HepG2 (cell line): ENCODE measurements around the gene AKR7A3. TPM values are rescaled to one million over a fixed set of nuclear protein-coding genes. Genes with fewer than 3 reads are reported as not detected.
A peak's percentile ranks its signal among the peaks of the same experiment; 100 is the strongest.
"Not testable (repeated sequence)": the region's sequence is repeated elsewhere in the genome, so short reads cannot be mapped to it uniquely, and the experiment has no call there.

Experiments used
- ATAC-seq: fragments of 200-7000 bp; cut with Tn5 transposase; 3 replicates; pipeline ENCODE4 v1.9.1; 2020; ENCODE audit warnings: mild to moderate bottlenecking, moderate library complexity
- BruUV-seq: library from RNA; stranded (reverse); fragments of 400-500 nt; replicated peaks from 2 replicates; lab custom pipeline; 2021; lab: Mats Ljungman, UMichigan
- CTCF ChIA-PET: fragments of 300-600 bp; formaldehyde crosslinking; extraction: SDS; loops from one replicate; lab custom pipeline; 2021; ENCODE audit warnings: low total read pairs, inconsistent platforms, low intra/inter-chr PET ratio; lab: Yijun Ruan, JAX
- POLR2A ChIA-PET: fragments of 350-600 bp; sonication (Branson Sonifier 250); formaldehyde crosslinking; loops from one replicate; lab custom pipeline; 2020; ENCODE audit warnings: antibody characterized with exemption, inconsistent platforms; lab: Yijun Ruan, JAX
- DNase-seq: peaks from one replicate; pipeline ENCODE4 v3.0.0-alpha.2; 2015; ENCODE audit warnings: low spot score
- FAIRE-seq: peaks from 3 replicates; lab custom pipeline; 2011; peaks lifted over from hg19 to GRCh38; lab: Jason Lieb, UNC
- H2AFZ ChIP-seq: one replicate; pipeline ENCODE4 v1.6.1; 2011; ENCODE audit warnings: low read length, inconsistent platforms
- H3K27ac ChIP-seq: fragments of 300-600 bp; 3 replicates; pipeline ENCODE4 v1.8.0; 2011; ENCODE audit warnings: mixed run types, mild to moderate bottlenecking, mixed read lengths, low read length, inconsistent platforms; ENCODE audit not compliant: insufficient read depth; ENCODE audit errors: extremely low read length
- H3K27me3 ChIP-seq, 2 experiments: fragments of 200-600 bp in 1 of 2; 2 replicates in 1 of 2; 3 replicates in 1 of 2; pipeline versions ENCODE4 v1.6.0 to v1.8.0; 2011; ENCODE audit warnings: low read length in 2 of 2, mild to moderate bottlenecking in 2 of 2, moderate library complexity in 2 of 2, inconsistent platforms in 1 of 2; ENCODE audit not compliant: insufficient read depth in 2 of 2, control insufficient read depth in 1 of 2
- H3K36me3 ChIP-seq, 2 experiments: fragments of 200-600 bp in 1 of 2; replicated peaks in 1 of 2; 2 replicates in 1 of 2; 3 replicates in 1 of 2; pipeline versions ENCODE4 v1.5.1 to v1.8.0; 2011; ENCODE audit warnings: low read length in 2 of 2, inconsistent platforms in 1 of 2; ENCODE audit not compliant: insufficient read depth in 2 of 2, control insufficient read depth in 1 of 2
- H3K4me1 ChIP-seq: 2 replicates; pipeline ENCODE4 v1.5.1; 2012; ENCODE audit warnings: low read length, inconsistent platforms; ENCODE audit not compliant: insufficient read depth
- H3K4me2 ChIP-seq: 2 replicates; pipeline ENCODE4 v1.6.0; 2011; ENCODE audit warnings: low read depth, low read length, inconsistent platforms
- H3K4me3 ChIP-seq, 3 experiments: fragments of 200-600 bp in 1 of 3; sonication (generic), shearing (Covaris generic) in 1 of 3; replicated peaks in 1 of 3; 2 replicates each; pipeline ENCODE4 v1.5.1; 2011 to 2016; ENCODE audit warnings: low read length in 3 of 3, inconsistent platforms in 2 of 3, low read depth in 2 of 3, mild to moderate bottlenecking in 2 of 3, control low read depth in 1 of 3, mixed read lengths in 1 of 3; ENCODE audit not compliant: insufficient read depth in 1 of 3
- H3K79me2 ChIP-seq: one replicate; pipeline ENCODE4 v1.6.1; 2011; ENCODE audit warnings: low read length, inconsistent platforms; ENCODE audit not compliant: insufficient read depth
- H3K9ac ChIP-seq: 2 replicates; pipeline ENCODE4 v1.6.0; 2011; ENCODE audit warnings: mild to moderate bottlenecking, low read depth, low read length, inconsistent platforms; ENCODE audit not compliant: insufficient read depth
- H3K9me3 ChIP-seq: 2 replicates; pipeline ENCODE4 v1.5.1; 2012; ENCODE audit warnings: mild to moderate bottlenecking, low read length
- H4K20me1 ChIP-seq: 2 replicates; pipeline ENCODE4 v1.6.0; 2011; ENCODE audit warnings: inconsistent platforms, mild to moderate bottlenecking, low read length, moderate library complexity; ENCODE audit not compliant: insufficient read depth
- BRCA1 ChIP-seq: sonication (generic); formaldehyde crosslinking; IDR thresholded peaks from 2 replicates; pipeline ENCODE4 v1.4.0; 2020; ENCODE audit warnings: missing genetic modification reagents
- CHD2 ChIP-seq: IDR thresholded peaks from 2 replicates; pipeline ENCODE4 v1.6.1; 2011; ENCODE audit warnings: low read depth, low read length, improper control_type of control experiment
- THRA ChIP-seq: sonication (generic); formaldehyde crosslinking; IDR thresholded peaks from 2 replicates; pipeline ENCODE4 v1.4.0; 2020; ENCODE audit warnings: missing genetic modification reagents, borderline replicate concordance
- ZBTB33 ChIP-seq: sonication (generic); formaldehyde crosslinking; IDR thresholded peaks from 2 replicates; pipeline ENCODE4 v1.4.0; 2020; ENCODE audit warnings: missing genetic modification reagents
- ZNF674 ChIP-seq: sonication (generic); formaldehyde crosslinking; IDR thresholded peaks from 2 replicates; pipeline ENCODE4 v1.5.0; 2020; ENCODE audit warnings: low read depth, mild to moderate bottlenecking, missing genetic modification reagents
- WGBS: methylation state at CpG from one replicate; pipeline ENCODE4 v1.1.6; 2017; ENCODE audit warnings: low lambda C conversion rate; 5-methylcytosine and 5-hydroxymethylcytosine counted together
- in situ Hi-C: cut with HindIII; loops from 2 replicates; pipeline ENCODE4 v1.10.0; 2017; ENCODE audit warnings: low pct_unique_long_range_greater_than_20kb; ENCODE audit not compliant: extremely low pct_ligation_motif_present
- intact Hi-C: fragments of 100-400 bp; cut with micrococcal nuclease; formaldehyde crosslinking; loops from one replicate; pipeline ENCODE4 v1.10.0; 2022; ENCODE audit not compliant: unreplicated experiment
- polyA plus RNA-seq, 8 experiments: library from polyadenylated mRNA; depleted of rRNA in 3 of 8; stranded (reverse) in 7 of 8; unstranded in 1 of 8; fragments of >200 nt; fragmentation: Illumina TruSeq in 4 of 8; extraction: Trizol in 4 of 8; gene quantifications; 2 replicates each; pipeline versions ENCODE4 v1.2.1 to v1.2.3, GENCODE V29; 2011 to 2016; ENCODE audit warnings: low read depth in 4 of 8, missing spikeins in 1 of 8, mixed read lengths in 1 of 8; ENCODE audit not compliant: insufficient read depth in 1 of 8
- total RNA-seq, 5 experiments: library from RNA; depleted of rRNA; stranded (reverse); fragments of >200 nt; fragmentation: Illumina TruSeq; extraction: Trizol; gene quantifications; 2 replicates each; pipeline ENCODE4 v1.2.3, GENCODE V29; 2016; ENCODE audit warnings: low read depth in 1 of 5

Gene AKR7A3
- total and polyA plus RNA-seq, 2 of the 13 experiments (the other 11 are each of a cell fraction or from before 2014, with no cell fraction given) = 0.58 to 1.00 TPM

GRCh38 chr1:19306941-19307340 is 18.4 kb upstream of the AKR7A3 start:
- no TSS peak for BruUV-seq
- DNase-seq (no peak), FAIRE-seq (no peak)
- Histone ChIP-seq H4K20me1 (no peaks in the 10 kb centered on the region; the same call in 1 of the 2 replicates), H3K9me3 (no peaks in the 10 kb centered on the region), H3K79me2 (peaks cover 16% of the 10 kb centered on the region), H3K4me1 (peaks cover 31% of the 10 kb centered on the region), H3K27ac (no peak overlapping the region), H3K36me3 (peaks cover 15 to 61% of the 10 kb centered on the region in 2 experiments), H3K4me3 (no peak overlapping the region)
- WGBS = 98% methylated on average over 6 of the region's 6 CpGs
- ChIA-PET POLR2A (no interaction called here), CTCF (no interaction called here)
- TF ChIP-seq THRA (CRISPR knock-in tag) (no peak), ZNF674 (CRISPR knock-in tag) (no peak), CHD2 (no peak)
- TF ChIP-seq, all 625 proteins: peak for 0
- Histone ChIP-seq H3K4me2 (no peak overlapping the region), H2AFZ (no peak overlapping the region), H3K27me3 (no peaks in the 10 kb centered on the region; a peak in 1 of 5 replicates), H3K9ac (no peak overlapping the region)
- intact Hi-C loops = no loop called here
- in situ Hi-C loops = no loop called here
- ATAC-seq = no peak

GRCh38 chr1:19305880-19306279 is 17.3 kb upstream of the AKR7A3 start:
- FAIRE-seq (no peak), DNase-seq (no peak), ATAC-seq (no peak)
- no peak overlapping the region for H2AFZ ChIP-seq
- no peak overlapping the region for H3K27ac ChIP-seq
- ChIA-PET POLR2A (no interaction called here), CTCF (no interaction called here)
- peaks cover 8% of the 10 kb centered on the region for H3K79me2 ChIP-seq
- no peaks in the 10 kb centered on the region for H3K9me3 ChIP-seq
- no peak overlapping the region for H3K4me2 ChIP-seq
- no peak overlapping the region for H3K4me3 ChIP-seq
- peaks cover 28% of the 10 kb centered on the region for H3K4me1 ChIP-seq
- H3K27me3 ChIP-seq = no peaks in the 10 kb centered on the region
- TF ChIP-seq BRCA1 (CRISPR knock-in tag) (no peak), ZBTB33 (CRISPR knock-in tag) (peak; percentile 54; the same call in 1 of the 2 replicates)
- WGBS = 99% methylated on average over 4 of the region's 11 CpGs
- intact Hi-C loops = no loop called here
- in situ Hi-C loops = no loop called here
- no TSS peak for BruUV-seq
- H4K20me1 ChIP-seq = no peaks in the 10 kb centered on the region; the same call in 1 of the 2 replicates
- peaks cover 15 to 61% of the 10 kb centered on the region in 2 experiments for H3K36me3 ChIP-seq
- H3K9ac ChIP-seq = no peak overlapping the region

GRCh38 chr1:19304081-19304480 is 15.5 kb upstream of the AKR7A3 start:
- in situ Hi-C loops, FAIRE-seq, ATAC-seq, H3K9me3 ChIP-seq, H3K9ac ChIP-seq, intact Hi-C loops, H3K27me3 ChIP-seq, POLR2A ChIA-PET, H2AFZ ChIP-seq, H3K4me2 ChIP-seq, BruUV-seq, CTCF ChIA-PET, H3K79me2 ChIP-seq, DNase-seq, H4K20me1 ChIP-seq, H3K4me3 ChIP-seq, H3K27ac ChIP-seq: not testable (repeated sequence)
- Histone ChIP-seq H3K36me3 (peaks cover 15 to 59% of the 10 kb centered on the region in 2 experiments), H3K4me1 (peaks cover 10% of the 10 kb centered on the region)
- 95% methylated on average over 7 of the region's 10 CpGs for WGBS
